Cardiac fibroblast (primary cell): Measurements from ENCODE around the gene GPC1.

ENCODE experiments used
- DNase-seq, 2 donors: peaks; one replicate each; pipeline versions ENCODE4 v3.0.0 to v3.0.0-alpha.2; 2010; ENCODE audit warnings: low read depth in 2 of 2
- H3K4me3 ChIP-seq, 2 donors: replicated peaks in 1 of 2; 1 replicate in 1 of 2; 2 replicates in 1 of 2; pipeline ENCODE4 v1.5.1; 2011; ENCODE audit warnings: low read depth in 2 of 2, low read length in 2 of 2, mild to moderate bottlenecking in 2 of 2, moderate library complexity in 1 of 2
- TF ChIP-seq, protein P1 (sequence below): IDR thresholded peaks from one replicate; pipeline ENCODE4 v1.5.1; 2011; ENCODE audit warnings: low read depth, mild to moderate bottlenecking, low read length, inconsistent platforms

The GPC1 gene

DNA sequence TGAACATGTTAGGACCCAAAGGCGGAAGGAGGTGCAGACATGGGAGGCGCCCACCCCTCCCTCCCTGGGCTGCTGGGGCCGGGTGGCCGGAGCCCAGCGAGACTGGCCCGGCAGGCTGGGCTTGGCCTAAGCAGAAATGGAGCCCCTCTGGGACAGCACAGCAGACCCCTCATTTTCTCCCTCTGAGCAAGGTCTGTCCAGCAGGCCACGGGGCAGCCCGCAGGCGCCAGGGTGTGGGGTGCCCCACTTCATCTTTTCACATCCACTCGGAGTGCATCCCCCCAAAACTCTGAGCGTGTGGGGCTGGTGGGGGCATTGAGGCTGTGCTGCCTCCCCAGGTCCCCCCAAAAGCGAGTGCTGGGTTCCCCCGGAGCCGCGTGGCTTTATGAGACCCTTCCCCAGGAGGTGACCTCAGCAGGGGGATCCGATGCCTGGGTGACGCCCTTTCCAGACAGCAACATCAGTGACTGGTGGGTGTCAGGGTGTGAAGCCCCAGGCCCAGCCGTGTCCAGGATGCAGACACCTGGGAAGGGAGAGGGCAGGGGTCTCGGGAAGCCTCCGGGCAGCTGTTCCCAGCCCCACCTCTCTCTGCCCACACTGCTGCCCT is 36.7 kb upstream of the GPC1 start:
- TF ChIP-seq, protein P1, sequence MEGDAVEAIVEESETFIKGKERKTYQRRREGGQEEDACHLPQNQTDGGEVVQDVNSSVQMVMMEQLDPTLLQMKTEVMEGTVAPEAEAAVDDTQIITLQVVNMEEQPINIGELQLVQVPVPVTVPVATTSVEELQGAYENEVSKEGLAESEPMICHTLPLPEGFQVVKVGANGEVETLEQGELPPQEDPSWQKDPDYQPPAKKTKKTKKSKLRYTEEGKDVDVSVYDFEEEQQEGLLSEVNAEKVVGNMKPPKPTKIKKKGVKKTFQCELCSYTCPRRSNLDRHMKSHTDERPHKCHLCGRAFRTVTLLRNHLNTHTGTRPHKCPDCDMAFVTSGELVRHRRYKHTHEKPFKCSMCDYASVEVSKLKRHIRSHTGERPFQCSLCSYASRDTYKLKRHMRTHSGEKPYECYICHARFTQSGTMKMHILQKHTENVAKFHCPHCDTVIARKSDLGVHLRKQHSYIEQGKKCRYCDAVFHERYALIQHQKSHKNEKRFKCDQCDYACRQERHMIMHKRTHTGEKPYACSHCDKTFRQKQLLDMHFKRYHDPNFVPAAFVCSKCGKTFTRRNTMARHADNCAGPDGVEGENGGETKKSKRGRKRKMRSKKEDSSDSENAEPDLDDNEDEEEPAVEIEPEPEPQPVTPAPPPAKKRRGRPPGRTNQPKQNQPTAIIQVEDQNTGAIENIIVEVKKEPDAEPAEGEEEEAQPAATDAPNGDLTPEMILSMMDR: no peak
- no peak for DNase-seq
- H3K4me3 ChIP-seq: no peak overlapping the region

DNA sequence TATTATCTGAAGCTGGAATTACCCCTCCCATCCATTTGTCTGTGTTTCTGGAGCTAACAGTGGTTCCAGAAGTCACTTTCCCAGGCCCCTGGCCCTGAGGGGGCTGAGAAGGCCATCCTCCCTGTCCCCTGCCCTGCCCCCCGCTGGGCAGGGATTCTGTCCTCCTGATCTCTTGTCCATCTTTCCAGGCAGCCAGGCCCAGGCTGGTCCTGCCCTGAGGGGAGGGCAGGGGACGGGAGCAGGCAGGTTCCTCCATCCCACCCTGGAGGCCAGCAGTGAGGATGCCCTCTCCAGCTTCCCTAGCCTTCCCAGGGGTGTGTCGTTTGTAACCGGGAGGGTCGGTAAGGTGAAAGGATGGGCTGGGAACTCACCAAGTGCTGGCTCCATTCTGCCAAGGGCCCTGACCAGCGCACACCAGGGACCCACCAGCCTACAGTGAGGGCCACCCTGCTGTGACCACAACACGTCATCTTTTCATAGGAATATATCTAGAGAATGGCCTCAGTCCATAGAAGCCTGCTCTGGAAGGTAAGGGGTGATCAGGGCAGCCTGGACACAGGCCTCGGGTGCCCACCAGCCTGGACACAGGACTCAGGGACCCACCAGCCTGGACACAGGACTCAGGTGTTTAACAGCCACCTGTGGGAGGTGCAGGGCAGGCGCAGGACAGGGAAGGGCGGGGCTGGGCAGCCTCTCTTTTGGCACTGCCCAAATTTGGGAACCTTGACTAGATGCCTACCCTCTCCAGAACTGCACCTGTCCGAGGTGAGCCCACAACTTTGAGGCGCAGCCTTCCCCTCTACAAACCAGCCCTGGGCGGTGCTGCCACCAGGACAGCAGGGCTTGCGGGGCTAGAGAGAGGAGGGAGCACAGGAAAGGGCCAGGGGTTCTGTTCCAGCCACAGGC is 35.8 kb upstream of the GPC1 start:
- no peak overlapping the region for H3K4me3 ChIP-seq
- DNase-seq: no peak

DNA sequence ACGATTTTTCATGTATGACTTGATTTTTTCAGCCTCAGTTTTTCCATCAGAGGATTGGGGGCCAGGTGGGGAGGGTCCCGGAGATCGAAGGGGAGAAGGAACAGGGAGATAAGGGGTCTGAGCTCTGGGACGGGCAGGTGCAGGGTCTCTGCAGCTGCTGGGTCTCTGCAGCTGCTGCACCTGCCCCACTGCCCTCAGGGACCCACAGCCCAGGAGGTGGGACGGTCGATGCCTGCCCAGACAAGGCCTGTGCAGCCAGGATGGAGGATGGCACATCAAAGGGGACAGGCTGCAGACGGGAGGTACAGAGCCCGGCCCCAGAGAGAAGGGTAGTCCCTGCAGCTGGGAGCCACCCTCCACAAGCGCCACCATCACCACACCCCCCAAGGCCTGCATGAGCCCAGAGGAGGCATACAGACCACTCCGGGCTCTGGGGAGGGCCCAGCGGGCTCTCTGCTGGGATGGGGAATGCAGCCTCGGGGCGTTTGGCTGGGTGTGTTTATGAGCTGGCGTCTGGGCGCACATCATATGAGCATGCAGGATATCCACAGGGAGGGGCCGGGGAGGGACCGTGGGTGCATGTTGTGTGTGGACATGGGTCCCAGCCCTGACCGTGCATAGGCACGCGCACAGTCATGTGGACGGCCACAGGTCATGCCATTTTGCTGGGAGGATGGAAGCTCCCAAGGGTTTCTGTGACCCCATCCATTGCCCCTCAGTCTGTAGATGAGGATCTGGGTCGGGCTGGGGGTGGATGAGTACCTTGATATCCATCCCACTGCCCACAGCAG is 34.9 kb upstream of the GPC1 start:
- DNase-seq: no peak
- TF ChIP-seq, protein P1: no peak
- no peak overlapping the region for H3K4me3 ChIP-seq

More for the DNA sequence above, 35.8 kb upstream of the GPC1 start:
- TF ChIP-seq, protein P1: no peak

DNA sequence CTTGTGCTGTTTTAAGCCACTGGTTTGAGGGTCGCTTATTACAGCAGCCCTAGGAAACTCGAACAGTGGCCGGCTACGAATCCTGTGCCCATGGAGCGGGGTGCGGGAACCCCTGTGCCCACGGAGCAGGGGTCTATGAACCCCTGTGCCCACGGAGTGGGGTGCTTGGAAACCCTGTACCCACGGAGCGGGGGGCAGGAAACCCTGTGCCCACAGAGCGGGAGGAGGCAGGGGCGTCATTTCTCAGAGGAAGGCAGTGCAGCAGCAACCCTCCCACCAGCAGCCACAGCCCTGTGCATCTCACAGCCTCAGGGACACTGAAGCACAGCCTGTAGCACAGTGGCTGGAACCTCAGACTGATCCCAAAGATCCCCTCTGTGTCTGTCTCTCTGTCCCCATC is 34.2 kb upstream of the GPC1 start:
- TF ChIP-seq, protein P1: no peak
- no peak overlapping the region for H3K4me3 ChIP-seq
- no peak for DNase-seq

DNA sequence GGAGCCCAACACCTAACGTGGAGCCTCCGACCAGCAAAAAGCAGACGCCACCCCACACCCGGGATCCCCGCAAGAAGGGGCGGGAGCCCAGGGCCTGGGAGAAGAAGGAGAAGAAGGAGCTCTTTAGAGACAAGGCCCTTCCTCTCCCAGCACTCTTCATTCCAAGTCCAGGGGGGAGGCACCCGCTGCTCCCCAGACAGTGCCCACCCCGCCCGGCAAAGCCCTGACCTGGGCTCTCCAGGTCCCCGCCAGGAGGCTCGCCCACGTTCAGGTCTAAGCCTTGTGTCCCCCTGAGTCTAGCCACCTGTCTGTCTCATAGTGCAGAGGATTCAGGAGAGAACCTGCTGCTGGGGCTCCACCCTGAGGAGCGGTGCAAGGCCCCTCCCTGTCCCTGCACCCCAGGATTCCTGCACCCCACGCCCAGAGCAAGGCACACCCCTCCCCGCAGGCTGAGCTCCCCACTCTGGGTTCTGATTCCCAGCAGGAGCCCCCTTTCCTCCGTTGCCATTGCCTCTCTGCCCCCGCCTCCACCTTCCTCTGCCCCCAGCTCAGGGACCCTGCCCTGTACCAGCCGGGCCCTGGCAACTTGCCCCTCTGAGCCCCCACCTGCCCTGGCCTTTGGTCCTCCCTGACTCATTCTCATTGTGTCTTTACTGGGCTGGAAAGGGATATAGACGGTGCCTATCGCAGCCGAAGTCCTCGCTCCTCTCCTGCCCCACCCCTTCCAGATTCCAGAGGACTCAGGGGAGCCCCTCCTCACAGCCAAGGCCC is 33.5 kb upstream of the GPC1 start:
- TF ChIP-seq, protein P1: no peak
- no peak for DNase-seq
- H3K4me3 ChIP-seq: no peak overlapping the region
